ENCODE results near the gene C8B.
A peak's percentile ranks its signal among the peaks of the same experiment; 100 is the strongest.

Gene C8B

DNA sequence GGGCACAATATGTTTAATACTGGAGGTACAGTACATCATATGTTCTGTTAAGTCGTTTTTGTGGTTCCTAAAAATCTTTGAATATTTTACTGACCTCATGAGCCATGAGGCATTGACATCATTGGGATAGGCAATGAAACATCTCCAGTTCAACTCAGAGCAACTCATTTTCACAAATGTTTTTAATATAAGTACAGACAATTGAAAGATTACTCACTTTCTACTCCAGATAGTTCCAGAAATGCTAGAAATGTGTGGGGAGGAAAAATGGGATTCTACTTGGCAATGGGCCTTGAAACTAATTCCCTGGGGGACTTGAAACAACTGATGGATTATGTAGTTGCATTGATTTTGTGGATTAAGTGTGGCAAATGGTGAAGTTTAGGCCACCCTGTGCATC, 7.2 kb upstream of the C8B start:
- no peaks in the 10 kb centered on the region for H3K36me3 ChIP-seq (ENCODE audit: control insufficient read depth in 1 of 2, insufficient read depth in 2 of 2, low read length in 2 of 2)
- no peak overlapping the region for H3K4ac ChIP-seq (ENCODE audit: low read depth, low read length)
- H3K4me2 ChIP-seq (ENCODE audit: low read length): no peak overlapping the region
- H2BK5ac ChIP-seq (ENCODE audit: low read depth, low read length, poor library complexity): no peak overlapping the region
- H3K79me1 ChIP-seq (ENCODE audit: low read length): no peaks in the 10 kb centered on the region
- no peaks in the 10 kb centered on the region for H3K79me2 ChIP-seq (ENCODE audit: control insufficient read depth, insufficient read depth, low read length, poor library complexity)
- no peak overlapping the region for H2AK5ac ChIP-seq (ENCODE audit: low read length)
- H3K23ac ChIP-seq (ENCODE audit: low read length): no peak overlapping the region
- no peak overlapping the region for H4K91ac ChIP-seq (ENCODE audit: low read depth, low read length)
- no peak overlapping the region for H3K14ac ChIP-seq (ENCODE audit: low read length)
- no peak overlapping the region for H3K9ac ChIP-seq (ENCODE audit: low read length)
- H3K27ac ChIP-seq (ENCODE audit: low read depth, low read length): no peak overlapping the region
- no peak overlapping the region for H2BK12ac ChIP-seq (ENCODE audit: low read length)
- H3K9me3 ChIP-seq (ENCODE audit: insufficient read depth, low read depth, low read length): no peaks in the 10 kb centered on the region
- no peak overlapping the region for H2AFZ ChIP-seq (ENCODE audit: insufficient read depth, low read length, poor library complexity)
- no peak overlapping the region for H4K12ac ChIP-seq (ENCODE audit: low read depth, low read length)
- no peaks in the 10 kb centered on the region for H3K27me3 ChIP-seq (ENCODE audit: insufficient read depth, low read length)
- H3K4me1 ChIP-seq (ENCODE audit: control insufficient read depth in 1 of 2, insufficient read depth in 2 of 2, low read length in 2 of 2): no peaks in the 10 kb centered on the region
- no CpG with 5 or more reads among the region's 1 CpG for WGBS (ENCODE audit: extremely low coverage, insufficient coverage, insufficient read length)
- H3K4me3 ChIP-seq (ENCODE audit: low read depth, low read length): no peak overlapping the region
- no peak for DNase-seq
- no peak overlapping the region for H2BK120ac ChIP-seq (ENCODE audit: insufficient read depth, low read length, poor library complexity)
- H4K8ac ChIP-seq (ENCODE audit: low read depth, low read length): no peak overlapping the region
- no peak overlapping the region for H3K18ac ChIP-seq (ENCODE audit: low read length)

DNA sequence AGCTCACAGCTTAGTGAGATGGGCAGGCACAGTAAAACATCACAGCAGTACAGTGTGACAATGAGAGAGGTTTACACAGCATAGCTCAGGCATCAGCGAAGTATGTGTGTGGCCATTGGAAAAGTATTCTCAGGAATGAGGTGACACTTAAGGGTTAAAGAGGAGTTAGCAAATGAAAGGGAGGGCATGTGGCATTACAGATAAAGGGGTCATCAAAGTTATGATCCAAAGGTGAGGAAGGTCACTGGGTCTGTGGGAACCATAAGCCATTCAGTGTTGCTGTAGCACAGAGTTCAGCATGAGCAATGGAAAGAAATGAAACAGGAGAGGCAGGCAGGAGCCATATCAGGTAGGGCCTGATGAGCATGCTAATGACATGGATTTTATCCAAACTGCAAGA, 4.5 kb upstream of the C8B start:
- Histone ChIP-seq H3K23ac (ENCODE audit: low read length) (no peak overlapping the region), H2BK5ac (ENCODE audit: low read depth, low read length, poor library complexity) (no peak overlapping the region), H3K79me1 (ENCODE audit: low read length) (no peaks in the 10 kb centered on the region), H2AFZ (ENCODE audit: insufficient read depth, low read length, poor library complexity) (no peak overlapping the region), H3K79me2 (ENCODE audit: control insufficient read depth, insufficient read depth, low read length, poor library complexity) (no peaks in the 10 kb centered on the region), H4K8ac (ENCODE audit: low read depth, low read length) (no peak overlapping the region), H4K12ac (ENCODE audit: low read depth, low read length) (no peak overlapping the region), H3K9ac (ENCODE audit: low read length) (no peak overlapping the region), H3K27ac (ENCODE audit: low read depth, low read length) (no peak overlapping the region), H3K9me3 (ENCODE audit: insufficient read depth, low read depth, low read length) (no peaks in the 10 kb centered on the region), H3K4me3 (ENCODE audit: low read depth, low read length) (no peak overlapping the region), H3K14ac (ENCODE audit: low read length) (no peak overlapping the region), H3K18ac (ENCODE audit: low read length) (no peak overlapping the region), H2AK5ac (ENCODE audit: low read length) (no peak overlapping the region), H2BK120ac (ENCODE audit: insufficient read depth, low read length, poor library complexity) (no peak overlapping the region), H3K4me2 (ENCODE audit: low read length) (no peak overlapping the region), H4K91ac (ENCODE audit: low read depth, low read length) (no peak overlapping the region), H3K4ac (ENCODE audit: low read depth, low read length) (no peak overlapping the region), H3K4me1 (ENCODE audit: control insufficient read depth in 1 of 2, insufficient read depth in 2 of 2, low read length in 2 of 2) (no peaks in the 10 kb centered on the region), H3K36me3 (ENCODE audit: control insufficient read depth in 1 of 2, insufficient read depth in 2 of 2, low read length in 2 of 2) (no peaks in the 10 kb centered on the region), H3K27me3 (ENCODE audit: insufficient read depth, low read length) (no peaks in the 10 kb centered on the region), H2BK12ac (ENCODE audit: low read length) (no peak overlapping the region)
- DNase-seq: no peak
- WGBS (ENCODE audit: extremely low coverage, insufficient coverage, insufficient read length): no CpG with 5 or more reads among the region's 1 CpG

DNA sequence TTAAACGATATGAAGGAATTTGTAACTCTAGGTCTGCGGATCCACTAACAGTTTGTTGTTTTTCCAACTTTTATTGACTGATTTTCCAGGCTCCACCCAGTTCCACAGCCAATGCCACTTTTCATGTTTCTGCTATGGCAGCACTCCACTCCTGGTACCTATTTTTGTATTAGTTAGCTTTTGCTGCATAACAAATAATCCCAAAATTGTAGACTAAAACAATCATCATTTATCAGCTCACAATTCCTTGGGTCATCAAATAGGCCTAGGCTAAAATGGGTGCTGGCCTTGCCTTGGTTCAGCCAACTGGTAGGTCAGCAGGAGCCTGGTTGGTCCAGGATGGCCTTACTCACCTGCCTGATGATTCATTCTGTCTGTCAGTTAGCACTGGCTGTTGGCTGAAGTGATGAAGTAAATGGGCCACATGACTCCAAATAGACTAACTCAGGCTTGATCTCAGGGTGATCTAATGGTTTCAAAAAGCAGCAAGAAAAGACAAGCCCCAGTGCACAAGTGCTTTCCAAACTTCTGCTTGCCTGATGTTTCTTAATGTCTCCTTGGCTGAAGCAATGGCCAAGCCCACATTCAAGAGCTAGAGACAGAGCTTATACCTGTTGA, 3.2 kb upstream of the C8B start:
- H4K12ac ChIP-seq (ENCODE audit: low read depth, low read length): no peak overlapping the region
- H2BK12ac ChIP-seq (ENCODE audit: low read length): no peak overlapping the region
- no peak overlapping the region for H2AK5ac ChIP-seq (ENCODE audit: low read length)
- no peak overlapping the region for H2AFZ ChIP-seq (ENCODE audit: insufficient read depth, low read length, poor library complexity)
- no peak overlapping the region for H2BK5ac ChIP-seq (ENCODE audit: low read depth, low read length, poor library complexity)
- H4K8ac ChIP-seq (ENCODE audit: low read depth, low read length): no peak overlapping the region
- no peak overlapping the region for H3K4me2 ChIP-seq (ENCODE audit: low read length)
- no peak for DNase-seq
- no peak overlapping the region for H3K4ac ChIP-seq (ENCODE audit: low read depth, low read length)
- no CpG with 5 or more reads among the region's 2 CpGs for WGBS (ENCODE audit: extremely low coverage, insufficient coverage, insufficient read length)
- no peak overlapping the region for H3K14ac ChIP-seq (ENCODE audit: low read length)
- H3K79me1 ChIP-seq (ENCODE audit: low read length): no peaks in the 10 kb centered on the region
- no peak overlapping the region for H2BK120ac ChIP-seq (ENCODE audit: insufficient read depth, low read length, poor library complexity)
- H3K18ac ChIP-seq (ENCODE audit: low read length): no peak overlapping the region
- no peaks in the 10 kb centered on the region for H3K27me3 ChIP-seq (ENCODE audit: insufficient read depth, low read length)
- no peaks in the 10 kb centered on the region for H3K36me3 ChIP-seq (ENCODE audit: control insufficient read depth in 1 of 2, insufficient read depth in 2 of 2, low read length in 2 of 2)
- no peak overlapping the region for H3K9ac ChIP-seq (ENCODE audit: low read length)
- H3K79me2 ChIP-seq (ENCODE audit: control insufficient read depth, insufficient read depth, low read length, poor library complexity): no peaks in the 10 kb centered on the region
- no peak overlapping the region for H3K23ac ChIP-seq (ENCODE audit: low read length)
- H4K91ac ChIP-seq (ENCODE audit: low read depth, low read length): no peak overlapping the region
- no peaks in the 10 kb centered on the region for H3K4me1 ChIP-seq (ENCODE audit: control insufficient read depth in 1 of 2, insufficient read depth in 2 of 2, low read length in 2 of 2)
- no peak overlapping the region for H3K27ac ChIP-seq (ENCODE audit: low read depth, low read length)
- no peak overlapping the region for H3K4me3 ChIP-seq (ENCODE audit: low read depth, low read length)
- H3K9me3 ChIP-seq (ENCODE audit: insufficient read depth, low read depth, low read length): no peaks in the 10 kb centered on the region

DNA sequence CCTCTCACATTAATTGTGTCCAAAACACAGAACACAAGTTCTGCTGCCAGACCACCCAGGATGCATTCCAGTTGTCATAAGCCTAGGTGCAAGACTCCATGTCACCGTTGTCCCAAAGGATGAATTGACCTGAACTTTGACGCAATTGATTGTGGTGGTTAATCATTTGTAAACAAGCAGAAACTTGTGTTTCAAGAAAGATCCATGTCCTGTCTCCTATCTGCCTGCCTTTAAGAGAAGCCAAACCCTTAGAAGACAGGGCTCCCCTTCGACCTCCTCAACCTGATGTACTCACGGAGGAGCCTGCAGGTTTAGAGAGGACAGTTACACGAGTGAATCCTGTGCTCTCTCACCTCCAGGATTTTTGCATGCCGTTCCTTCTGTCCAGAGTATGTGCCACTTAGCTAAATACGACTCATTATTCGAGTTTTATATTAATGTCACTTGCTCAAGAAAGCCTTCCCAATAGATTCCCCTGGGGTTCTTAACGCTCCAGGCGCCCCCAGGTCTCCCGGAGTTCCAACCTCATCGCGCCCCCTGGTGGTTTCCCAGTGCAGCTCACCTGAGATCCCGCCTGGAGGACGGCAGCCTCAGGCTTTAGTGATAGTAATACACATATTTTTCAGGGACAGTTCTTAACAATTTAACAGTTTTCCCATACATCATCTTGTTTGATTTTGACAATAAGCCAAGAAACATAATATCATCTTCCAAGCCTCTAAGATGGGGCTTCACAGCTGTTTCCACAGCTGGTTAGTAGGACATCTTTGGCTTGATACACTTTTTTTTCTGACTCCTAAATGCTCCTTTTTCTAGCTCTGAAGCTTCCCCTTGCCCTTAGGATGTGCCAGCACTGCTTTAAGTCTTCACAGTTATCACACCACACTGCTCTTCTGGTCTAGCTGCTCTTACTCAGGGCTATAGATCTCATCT, 2.4 kb upstream of the C8B start:
- Histone ChIP-seq H4K12ac (ENCODE audit: low read depth, low read length) (no peak overlapping the region), H2BK5ac (ENCODE audit: low read depth, low read length, poor library complexity) (no peak overlapping the region), H3K9ac (ENCODE audit: low read length) (no peak overlapping the region), H3K4me1 (ENCODE audit: control insufficient read depth in 1 of 2, insufficient read depth in 2 of 2, low read length in 2 of 2) (no peaks in the 10 kb centered on the region), H3K4me3 (ENCODE audit: low read depth, low read length) (no peak overlapping the region), H3K4me2 (ENCODE audit: low read length) (no peak overlapping the region), H3K79me1 (ENCODE audit: low read length) (no peaks in the 10 kb centered on the region), H2AFZ (ENCODE audit: insufficient read depth, low read length, poor library complexity) (no peak overlapping the region), H2BK12ac (ENCODE audit: low read length) (no peak overlapping the region), H3K27me3 (ENCODE audit: insufficient read depth, low read length) (no peaks in the 10 kb centered on the region), H4K8ac (ENCODE audit: low read depth, low read length) (no peak overlapping the region), H3K14ac (ENCODE audit: low read length) (no peak overlapping the region), H3K23ac (ENCODE audit: low read length) (no peak overlapping the region), H3K36me3 (ENCODE audit: control insufficient read depth in 1 of 2, insufficient read depth in 2 of 2, low read length in 2 of 2) (no peaks in the 10 kb centered on the region), H3K79me2 (ENCODE audit: control insufficient read depth, insufficient read depth, low read length, poor library complexity) (no peaks in the 10 kb centered on the region), H4K91ac (ENCODE audit: low read depth, low read length) (no peak overlapping the region), H2AK5ac (ENCODE audit: low read length) (no peak overlapping the region), H3K27ac (ENCODE audit: low read depth, low read length) (no peak overlapping the region), H3K4ac (ENCODE audit: low read depth, low read length) (no peak overlapping the region), H3K9me3 (ENCODE audit: insufficient read depth, low read depth, low read length) (no peaks in the 10 kb centered on the region), H3K18ac (ENCODE audit: low read length) (no peak overlapping the region), H2BK120ac (ENCODE audit: insufficient read depth, low read length, poor library complexity) (no peak overlapping the region)
- DNase-seq: peak in 1 of 2 donors; percentile 10
- no CpG with 5 or more reads among the region's 15 CpGs for WGBS (ENCODE audit: extremely low coverage, insufficient coverage, insufficient read length)

Data from trophoblast cell (in vitro differentiated cells and primary cell).